ENCODE data around the gene ZNF217.
"Not testable (repeated sequence)": the region's sequence is repeated elsewhere in the genome, so short reads cannot be mapped to it uniquely, and the experiment has no call there.

The ZNF217 gene

GRCh38 chr20:53529658-53530057, 64.0 kb downstream of the ZNF217 start:
- DNase-seq (ENCODE audit: low read depth): no peak
- TF ChIP-seq CTCF (conservative IDR thresholded peaks at IDR 0.05; ENCODE audit: low read depth, low read length): no peak

GRCh38 chr20:53527196-53527595, 66.4 kb downstream of the ZNF217 start:
- H3K4me3 ChIP-seq (ENCODE audit: low read depth, low read length): no peak overlapping the region
- no peak for DNase-seq (ENCODE audit: low read depth)
- no peak for TF ChIP-seq CTCF (conservative IDR thresholded peaks at IDR 0.05; ENCODE audit: low read depth, low read length)

More at GRCh38 chr20:53529658-53530057, 64.0 kb downstream of the ZNF217 start:
- H3K4me3 ChIP-seq (ENCODE audit: low read depth, low read length): no peak overlapping the region

GRCh38 chr20:53524589-53525312, 68.9 kb downstream of the ZNF217 start:
- no peak for TF ChIP-seq CTCF (conservative IDR thresholded peaks at IDR 0.05; ENCODE audit: low read depth, low read length)
- DNase-seq (ENCODE audit: low read depth): no peak
- no peak overlapping the region for H3K4me3 ChIP-seq (ENCODE audit: low read depth, low read length)

- H3K4me3 ChIP-seq (ENCODE audit: low read depth, low read length); DNase-seq (ENCODE audit: low read depth): not testable (repeated sequence)
Measured at GRCh38 chr20:53523615-53524014, 70.0 kb downstream of the ZNF217 start.

- DNase-seq (ENCODE audit: low read depth): no peak
- no peak for TF ChIP-seq CTCF (conservative IDR thresholded peaks at IDR 0.05; ENCODE audit: low read depth, low read length)
- H3K4me3 ChIP-seq (ENCODE audit: low read depth, low read length): no peak overlapping the region
Measured at GRCh38 chr20:53522696-53523095, 70.9 kb downstream of the ZNF217 start.

GRCh38 chr20:53522026-53522425, 71.6 kb downstream of the ZNF217 start:
- no peak for TF ChIP-seq CTCF (conservative IDR thresholded peaks at IDR 0.05; ENCODE audit: low read depth, low read length)
- H3K4me3 ChIP-seq (ENCODE audit: low read depth, low read length): no peak overlapping the region
- no peak for DNase-seq (ENCODE audit: low read depth)

GRCh38 chr20:53521421-53521820, 72.2 kb downstream of the ZNF217 start:
- peak; percentile 22 for DNase-seq (ENCODE audit: low read depth)
- H3K4me3 ChIP-seq (ENCODE audit: low read depth, low read length): not testable (repeated sequence)

- DNase-seq (ENCODE audit: low read depth): peak; percentile 44
- TF ChIP-seq CTCF (conservative IDR thresholded peaks at IDR 0.05; ENCODE audit: low read depth, low read length): no peak
- no peak overlapping the region for H3K4me3 ChIP-seq (ENCODE audit: low read depth, low read length)
Measured at GRCh38 chr20:53517146-53517545, 76.5 kb downstream of the ZNF217 start.
